Cardiac muscle cell (in vitro differentiated cells and primary cell): ENCODE data around the gene SSTR1. TPM values are rescaled to one million over a fixed set of nuclear protein-coding genes. Genes with fewer than 3 reads are reported as not detected.

ENCODE experiments used
- DNase-seq, 2 donors: peaks; one replicate each; pipeline versions ENCODE4 v3.0.0 to v3.0.0-alpha.2; 2010 to 2017; ENCODE audit warnings: low read depth in 1 of 2, low spot score in 1 of 2
- H3K27ac ChIP-seq: fragments of 200-600 bp; sonication (generic); 2 replicates; pipeline ENCODE4 v1.5.1; 2016
- H3K27me3 ChIP-seq: fragments of 200-600 bp; sonication (generic); 2 replicates; pipeline ENCODE4 v1.6.0; 2016; ENCODE audit warnings: control low read depth
- H3K36me3 ChIP-seq: fragments of 200-600 bp; sonication (generic); 2 replicates; pipeline ENCODE4 v1.5.1; 2016; ENCODE audit warnings: control low read depth
- H3K4me1 ChIP-seq: fragments of 200-600 bp; sonication (generic); 2 replicates; pipeline ENCODE4 v1.8.1; 2017; ENCODE audit warnings: low read depth, mild to moderate bottlenecking, mixed run types
- H3K4me3 ChIP-seq: fragments of 200-600 bp; sonication (generic); 2 replicates; pipeline ENCODE4 v1.5.1; 2016; ENCODE audit warnings: mild to moderate bottlenecking
- H3K9me3 ChIP-seq: fragments of 200-600 bp; sonication (generic); 2 replicates; pipeline ENCODE4 v1.5.1; 2017; ENCODE audit warnings: low read depth, mild to moderate bottlenecking, control low read depth
- CTCF ChIP-seq: IDR thresholded peaks from 2 replicates; pipeline ENCODE4 v1.5.1; 2012; ENCODE audit warnings: low read depth, mild to moderate bottlenecking, low read length
- polyA plus RNA-seq: library from polyadenylated mRNA; unstranded; fragments of >200 nt; fragmentation: Nextera tagmentation; extraction: Ambion mirVana; gene quantifications from 2 replicates; pipeline ENCODE4 v1.2.1, GENCODE V29; 2016
- total RNA-seq: library from RNA; depleted of rRNA; stranded (reverse); fragments of >200 nt; gene quantifications from 2 replicates; pipeline ENCODE4 v1.2.3, GENCODE V29; 2016

SSTR1 gene
- total and polyA plus RNA-seq, 2 experiments from 2014 or later, result not detected

GRCh38 chr14:38203929-38204718, 3.6 kb upstream of the SSTR1 start:
- H3K4me3 ChIP-seq, result no peak overlapping the region
- no peaks in the 10 kb centered on the region for H3K9me3 ChIP-seq
- no peak for DNase-seq
- H3K27me3 ChIP-seq, result peaks cover 47% of the 10 kb centered on the region
- no peak for TF ChIP-seq CTCF
- no peaks in the 10 kb centered on the region for H3K36me3 ChIP-seq
- H3K27ac ChIP-seq, result no peak overlapping the region
- no peaks in the 10 kb centered on the region for H3K4me1 ChIP-seq

GRCh38 chr14:38204719-38205115, 3.0 kb upstream of the SSTR1 start:
- Histone ChIP-seq H3K4me1 (no peaks in the 10 kb centered on the region), H3K36me3 (no peaks in the 10 kb centered on the region), H3K27me3 (peaks cover 53% of the 10 kb centered on the region), H3K4me3 (no peak overlapping the region), H3K27ac (no peak overlapping the region), H3K9me3 (no peaks in the 10 kb centered on the region)
- no peak for DNase-seq
- TF ChIP-seq CTCF, result no peak

GRCh38 chr14:38205119-38205813, 2.4 kb upstream of the SSTR1 start:
- Histone ChIP-seq H3K36me3 (no peaks in the 10 kb centered on the region), H3K4me3 (no peak overlapping the region), H3K27me3 (peaks cover 58% of the 10 kb centered on the region), H3K4me1 (no peaks in the 10 kb centered on the region), H3K27ac (no peak overlapping the region), H3K9me3 (no peaks in the 10 kb centered on the region)
- TF ChIP-seq CTCF, result no peak
- no peak for DNase-seq

- H3K27ac ChIP-seq, result no peak overlapping the region
- H3K27me3 ChIP-seq, result peaks cover 66% of the 10 kb centered on the region
- no peak for DNase-seq
- H3K4me1 ChIP-seq, result no peaks in the 10 kb centered on the region
- no peak for TF ChIP-seq CTCF
- no peaks in the 10 kb centered on the region for H3K9me3 ChIP-seq
- H3K36me3 ChIP-seq, result no peaks in the 10 kb centered on the region
- no peak overlapping the region for H3K4me3 ChIP-seq
These were observed 1.6 kb upstream of the SSTR1 start for GRCh38 chr14:38205949-38206665.

GRCh38 chr14:38206689-38207376, 871 bp upstream of the SSTR1 start:
- no peak for DNase-seq
- TF ChIP-seq CTCF, result no peak
- Histone ChIP-seq H3K27ac (no peak overlapping the region), H3K27me3 (peaks cover 74% of the 10 kb centered on the region), H3K4me3 (no peak overlapping the region), H3K9me3 (no peaks in the 10 kb centered on the region), H3K36me3 (no peaks in the 10 kb centered on the region), H3K4me1 (no peaks in the 10 kb centered on the region)
